NCI-H1105 treated with DMSO at 0.1 percent for 48 hours (cell line): Measurements from ENCODE around the gene LENG8.
"Not testable (repeated sequence)": the region's sequence is repeated elsewhere in the genome, so short reads cannot be mapped to it uniquely, and the experiment has no call there.

Source experiments
- DNase-seq: peaks from one replicate; lab custom pipeline; 2025; lab: John Stamatoyannopoulos, UW

Gene LENG8

GRCh38 chr19:54440641-54441040 is 8.4 kb upstream of the LENG8 start:
- DNase-seq: no peak

GRCh38 chr19:54444737-54445136 is 4.3 kb upstream of the LENG8 start:
- no peak for DNase-seq

DNA sequence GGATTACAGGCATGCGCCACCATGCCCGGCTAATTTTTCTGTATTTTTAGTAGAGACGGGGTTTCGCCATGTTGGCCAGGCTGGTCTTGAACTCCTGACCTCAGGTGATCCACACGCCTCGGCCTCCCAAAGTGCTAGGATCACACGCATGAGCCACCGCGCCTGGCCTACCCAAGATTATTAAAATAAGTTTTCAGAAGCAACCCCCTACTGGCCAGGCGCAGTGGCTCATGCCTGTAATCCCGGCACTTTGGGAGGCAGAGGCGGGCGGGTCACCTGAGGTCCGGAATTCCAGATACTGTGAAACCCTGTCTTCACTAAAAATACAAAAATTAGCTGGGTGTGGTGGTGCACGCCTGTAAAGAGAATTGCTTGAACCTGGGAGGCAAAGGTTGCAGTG is 2.6 kb upstream of the LENG8 start:
- DNase-seq: not testable (repeated sequence)

- no peak for DNase-seq
These were observed 792 bp upstream of the LENG8 start for GRCh38 chr19:54448040-54448773.

GRCh38 chr19:54449701-54450069 is 686 bp downstream of the LENG8 start:
- DNase-seq: no peak

DNA sequence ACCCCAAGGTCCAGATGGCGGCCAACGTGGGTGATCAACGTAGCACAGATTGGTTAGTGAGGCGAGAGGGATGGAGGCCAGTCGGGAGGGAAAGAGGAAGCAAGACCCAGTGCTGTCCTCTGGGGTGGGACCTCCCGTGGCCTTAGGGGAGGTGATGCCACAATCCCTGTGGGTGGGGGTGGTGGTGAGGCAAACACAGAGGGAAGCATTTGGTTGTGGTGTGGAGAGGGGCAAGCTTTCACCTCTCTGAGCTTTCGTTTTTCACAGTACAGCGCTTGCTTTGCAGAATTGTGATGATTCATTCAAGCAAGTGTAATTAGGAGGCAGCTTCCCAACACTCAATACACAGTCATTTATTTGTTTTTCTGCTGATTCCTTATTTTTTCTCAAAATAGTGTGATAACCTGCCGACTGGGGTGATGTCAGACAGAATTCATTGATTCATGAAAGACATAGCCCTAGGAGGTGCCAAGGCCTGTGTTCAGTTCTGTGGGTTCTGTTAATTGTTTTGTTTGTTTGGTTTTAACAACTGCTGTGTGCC is 2.4 kb downstream of the LENG8 start:
- no peak for DNase-seq

GRCh38 chr19:54451997-54452396 is 3.0 kb downstream of the LENG8 start:
- DNase-seq: no peak

GRCh38 chr19:54452626-54453025 is 3.6 kb downstream of the LENG8 start:
- DNase-seq: no peak

- no peak for DNase-seq
These were observed 5.2 kb downstream of the LENG8 start for GRCh38 chr19:54453921-54454780.

DNA sequence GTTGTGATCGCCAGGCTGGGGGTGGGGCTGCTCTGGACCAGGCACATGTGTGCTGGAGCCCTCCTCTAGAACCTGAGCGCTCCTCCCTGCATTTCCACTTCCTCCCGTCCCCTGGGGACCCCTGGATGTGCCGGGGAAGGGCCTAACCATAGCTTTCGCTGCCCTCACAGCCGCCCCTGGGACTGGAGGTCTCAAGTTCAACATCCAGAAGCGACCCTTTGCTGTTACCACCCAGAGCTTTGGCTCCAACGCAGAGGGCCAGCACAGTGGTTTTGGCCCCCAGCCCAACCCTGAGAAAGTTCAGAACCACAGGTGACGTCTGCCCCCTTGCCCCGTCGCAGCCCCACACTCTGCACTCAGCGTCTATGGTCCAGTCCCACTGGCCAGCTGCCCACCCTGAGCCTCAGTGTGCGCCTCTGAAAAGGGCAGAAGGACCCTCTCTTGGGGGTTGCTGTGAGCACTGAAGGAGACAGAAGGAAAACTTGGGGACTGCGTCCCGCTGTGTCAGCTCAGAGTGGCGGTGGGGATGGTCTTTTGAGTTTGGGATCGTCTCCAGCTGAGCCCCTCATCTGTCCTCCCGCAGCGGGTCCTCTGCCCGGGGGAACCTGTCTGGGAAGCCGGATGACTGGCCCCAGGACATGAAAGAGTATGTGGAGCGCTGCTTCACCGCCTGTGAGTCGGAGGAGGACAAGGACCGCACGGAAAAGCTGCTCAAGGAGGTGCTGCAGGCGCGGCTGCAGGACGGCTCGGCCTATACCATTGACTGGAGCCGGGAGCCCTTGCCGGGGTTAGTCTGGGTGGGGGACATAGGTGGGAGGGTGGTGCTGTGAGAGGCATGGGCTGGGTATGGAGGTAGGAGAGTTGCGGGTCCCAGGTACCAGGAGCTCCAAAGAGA is 6.0 kb downstream of the LENG8 start:
- no peak for DNase-seq

GRCh38 chr19:54455786-54456422 is 6.9 kb downstream of the LENG8 start:
- DNase-seq: no peak

GRCh38 chr19:54456423-54457373 is 7.7 kb downstream of the LENG8 start:
- DNase-seq: no peak

DNA sequence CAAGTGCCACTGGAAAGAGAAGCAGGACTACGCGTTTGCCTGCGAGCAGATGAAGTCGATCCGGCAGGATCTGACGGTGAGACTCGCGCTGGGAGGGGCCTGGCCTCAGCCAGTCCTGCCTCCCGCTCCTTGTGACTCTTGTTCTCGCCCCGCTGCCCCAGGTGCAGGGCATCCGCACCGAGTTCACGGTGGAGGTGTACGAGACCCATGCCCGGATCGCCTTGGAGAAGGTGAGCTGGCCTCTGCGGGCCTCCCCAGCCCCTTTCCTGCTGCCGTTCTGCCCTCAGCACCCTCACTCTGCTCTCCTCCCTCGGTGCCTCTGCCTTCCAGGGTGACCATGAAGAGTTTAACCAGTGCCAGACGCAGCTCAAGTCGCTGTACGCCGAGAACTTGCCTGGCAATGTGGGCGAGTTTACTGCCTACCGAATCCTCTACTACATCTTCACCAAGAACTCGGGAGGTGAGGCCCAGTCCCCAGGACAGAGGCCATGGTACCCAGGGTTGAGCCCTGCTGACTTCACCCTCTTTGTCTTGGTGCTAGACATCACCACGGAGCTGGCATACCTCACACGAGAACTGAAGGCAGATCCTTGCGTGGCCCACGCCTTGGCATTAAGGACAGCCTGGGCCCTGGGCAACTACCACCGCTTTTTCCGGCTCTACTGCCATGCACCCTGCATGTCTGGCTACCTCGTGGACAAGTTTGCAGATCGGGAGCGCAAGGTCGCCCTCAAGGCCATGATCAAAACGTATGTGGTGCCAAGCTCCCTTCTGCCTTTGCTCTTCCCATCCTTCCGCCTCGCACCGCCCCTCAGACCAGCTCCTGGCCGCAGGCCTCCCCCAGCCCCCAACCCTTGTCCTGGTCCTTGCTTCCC is 9.0 kb downstream of the LENG8 start:
- DNase-seq: no peak

- no peak for DNase-seq
These were observed 9.8 kb downstream of the LENG8 start for GRCh38 chr19:54458648-54459281.

DNA sequence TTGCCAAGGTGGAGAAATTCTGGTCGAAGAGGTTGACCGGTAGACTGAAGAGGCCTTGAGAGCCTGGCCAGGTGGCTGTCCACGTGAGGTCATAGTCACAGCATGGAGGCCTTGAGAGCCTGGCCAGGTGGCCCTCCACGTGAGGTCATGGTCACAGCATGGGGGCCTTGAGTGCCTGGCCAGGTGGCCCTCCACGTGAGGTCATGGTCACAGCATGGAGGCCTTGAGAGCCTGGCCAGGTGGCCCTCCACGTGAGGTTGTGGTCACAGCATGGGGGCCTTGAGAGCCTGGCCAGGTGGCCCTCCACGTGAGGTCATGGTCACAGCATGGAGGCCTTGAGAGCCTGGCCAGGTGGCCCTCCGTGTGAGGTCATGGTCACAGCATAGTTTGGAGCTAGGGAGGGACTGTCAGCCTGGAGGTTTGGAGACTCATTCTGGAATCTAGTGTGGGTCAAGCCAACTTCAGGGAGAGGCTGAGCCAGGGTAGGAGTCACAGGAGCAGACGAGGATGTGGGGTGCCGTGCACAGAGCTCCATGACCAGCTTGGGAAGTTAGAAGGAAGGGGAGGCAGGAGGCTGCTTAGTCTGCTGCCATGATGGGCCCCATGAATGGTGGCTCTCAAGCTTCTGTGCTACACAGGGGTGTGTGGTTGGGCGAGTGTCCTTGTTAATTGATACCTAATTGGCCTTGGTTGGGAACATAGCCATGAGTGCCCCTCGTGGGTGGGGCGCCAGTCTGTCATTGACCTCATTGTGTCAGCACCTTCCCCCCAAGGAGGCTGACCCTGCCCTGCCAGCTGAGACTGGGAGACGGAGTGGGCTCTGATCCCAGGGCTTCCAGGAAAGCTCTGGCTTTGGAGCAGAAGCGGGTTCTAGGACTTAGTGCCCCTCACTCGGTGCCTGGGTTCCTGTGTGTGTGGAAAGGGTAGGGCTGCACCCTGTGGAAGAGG is 10.6 kb downstream of the LENG8 start:
- DNase-seq: no peak

GRCh38 chr19:54460230-54461005 is 11.4 kb downstream of the LENG8 start:
- DNase-seq: no peak

- DNase-seq: no peak
These were observed 12.2 kb downstream of the LENG8 start for GRCh38 chr19:54461210-54461609.
